Mesenchymal stem cell (in vitro differentiated cells and primary cell): Measurements from ENCODE around the gene GPR152.

ENCODE experiments used
- DNase-seq: peaks from one replicate; pipeline ENCODE4 v3.0.0-alpha.2; 2013
- H2AFZ ChIP-seq: one replicate; pipeline ENCODE4 v1.6.1; 2013; ENCODE audit warnings: low read depth, mild to moderate bottlenecking, control low read depth, inconsistent platforms, low read length, moderate library complexity
- H2AK5ac ChIP-seq: 2 replicates; pipeline ENCODE4 v1.6.1; 2013; ENCODE audit warnings: low read length, moderate library complexity, mild to moderate bottlenecking, inconsistent platforms; ENCODE audit not compliant: severe bottlenecking
- H2BK120ac ChIP-seq: one replicate; pipeline ENCODE4 v1.6.1; 2013; ENCODE audit warnings: low read depth, mild to moderate bottlenecking, inconsistent platforms, low read length, moderate library complexity
- H2BK12ac ChIP-seq, 2 experiments: one replicate each; pipeline ENCODE4 v1.6.1; 2013; ENCODE audit warnings: inconsistent platforms in 2 of 2, low read length in 2 of 2, mild to moderate bottlenecking in 2 of 2, moderate library complexity in 2 of 2, control low read depth in 1 of 2
- H2BK15ac ChIP-seq: one replicate; pipeline ENCODE4 v1.6.1; 2013; ENCODE audit warnings: mild to moderate bottlenecking, low read depth, inconsistent platforms; ENCODE audit not compliant: poor library complexity, severe bottlenecking
- H2BK5ac ChIP-seq: 2 replicates; pipeline ENCODE4 v1.6.1; 2013; ENCODE audit warnings: low read depth, mild to moderate bottlenecking, low read length, control low read depth, inconsistent platforms; ENCODE audit not compliant: poor library complexity, severe bottlenecking
- H3K14ac ChIP-seq, 2 experiments: one replicate each; pipeline ENCODE4 v1.6.1; 2013; ENCODE audit warnings: inconsistent platforms in 2 of 2, low read length in 2 of 2, control low read depth in 1 of 2, mild to moderate bottlenecking in 1 of 2, moderate library complexity in 1 of 2
- H3K18ac ChIP-seq, 2 experiments: one replicate each; pipeline ENCODE4 v1.6.1; 2013; ENCODE audit warnings: inconsistent platforms in 2 of 2, low read length in 2 of 2, control low read depth in 1 of 2, low read depth in 1 of 2, mild to moderate bottlenecking in 1 of 2
- H3K23ac ChIP-seq, 2 experiments: one replicate each; pipeline ENCODE4 v1.6.1; 2013; ENCODE audit warnings: inconsistent platforms in 2 of 2, low read length in 2 of 2, mild to moderate bottlenecking in 2 of 2, moderate library complexity in 2 of 2, control low read depth in 1 of 2
- H3K27ac ChIP-seq: 2 replicates; pipeline ENCODE4 v1.5.1; 2013; ENCODE audit warnings: mild to moderate bottlenecking, moderate library complexity, low read length, control low read depth, inconsistent platforms; ENCODE audit not compliant: poor library complexity, severe bottlenecking
- H3K27me3 ChIP-seq, 2 experiments: 2 replicates each; pipeline versions ENCODE4 v1.6.1 to v1.7.0; 2013; ENCODE audit warnings: low read length in 2 of 2, mild to moderate bottlenecking in 2 of 2, moderate library complexity in 2 of 2, control low read depth in 1 of 2, inconsistent platforms in 1 of 2; ENCODE audit not compliant: control insufficient read depth in 1 of 2, insufficient read depth in 1 of 2
- H3K36me3 ChIP-seq, 2 experiments: 2 replicates each; pipeline versions ENCODE4 v1.6.1 to v1.7.0; 2013; ENCODE audit warnings: low read length in 2 of 2, control low read depth in 1 of 2, inconsistent platforms in 1 of 2, low read depth in 1 of 2, mild to moderate bottlenecking in 1 of 2; ENCODE audit not compliant: insufficient read depth in 2 of 2, control insufficient read depth in 1 of 2
- H3K4ac ChIP-seq, 2 experiments: one replicate each; pipeline ENCODE4 v1.6.1; 2013; ENCODE audit warnings: inconsistent platforms in 2 of 2, low read length in 2 of 2, mild to moderate bottlenecking in 2 of 2, moderate library complexity in 2 of 2, control low read depth in 1 of 2, low read depth in 1 of 2
- H3K4me1 ChIP-seq: 2 replicates; pipeline ENCODE4 v1.6.1; 2013; ENCODE audit warnings: low read depth, low read length, control low read depth; ENCODE audit not compliant: control insufficient read depth, insufficient read depth
- H3K4me2 ChIP-seq: 2 replicates; pipeline ENCODE4 v1.6.1; 2013; ENCODE audit warnings: low read length, mild to moderate bottlenecking, inconsistent platforms; ENCODE audit not compliant: poor library complexity, severe bottlenecking
- H3K4me3 ChIP-seq, 2 experiments: 2 replicates each; pipeline versions ENCODE4 v1.5.1 to v1.7.0; 2013; ENCODE audit warnings: low read length in 2 of 2, mild to moderate bottlenecking in 2 of 2, control low read depth in 1 of 2, low read depth in 1 of 2; ENCODE audit not compliant: insufficient read depth in 1 of 2
- H3K79me1 ChIP-seq: replicated peaks from 2 replicates; pipeline ENCODE4 v1.6.1; 2013; ENCODE audit warnings: mild to moderate bottlenecking, control low read depth, low read length, inconsistent platforms; ENCODE audit not compliant: poor library complexity, severe bottlenecking
- H3K9ac ChIP-seq: 2 replicates; pipeline ENCODE4 v1.7.0; 2013; ENCODE audit warnings: mild to moderate bottlenecking, low read length, moderate library complexity
- H3K9me3 ChIP-seq: 2 replicates; pipeline ENCODE4 v1.7.0; 2013; ENCODE audit warnings: mild to moderate bottlenecking, low read length; ENCODE audit not compliant: control insufficient read depth
- H4K8ac ChIP-seq: one replicate; pipeline ENCODE4 v1.6.1; 2013; ENCODE audit warnings: inconsistent platforms, mild to moderate bottlenecking, low read length, moderate library complexity
- H4K91ac ChIP-seq: one replicate; pipeline ENCODE4 v1.6.1; 2013; ENCODE audit warnings: mild to moderate bottlenecking, low read length, inconsistent platforms
- WGBS: methylation state at CpG from one replicate; pipeline ENCODE4 v1.1.7; 2013; ENCODE audit warnings: mixed read lengths; 5-methylcytosine and 5-hydroxymethylcytosine counted together

Gene GPR152

DNA sequence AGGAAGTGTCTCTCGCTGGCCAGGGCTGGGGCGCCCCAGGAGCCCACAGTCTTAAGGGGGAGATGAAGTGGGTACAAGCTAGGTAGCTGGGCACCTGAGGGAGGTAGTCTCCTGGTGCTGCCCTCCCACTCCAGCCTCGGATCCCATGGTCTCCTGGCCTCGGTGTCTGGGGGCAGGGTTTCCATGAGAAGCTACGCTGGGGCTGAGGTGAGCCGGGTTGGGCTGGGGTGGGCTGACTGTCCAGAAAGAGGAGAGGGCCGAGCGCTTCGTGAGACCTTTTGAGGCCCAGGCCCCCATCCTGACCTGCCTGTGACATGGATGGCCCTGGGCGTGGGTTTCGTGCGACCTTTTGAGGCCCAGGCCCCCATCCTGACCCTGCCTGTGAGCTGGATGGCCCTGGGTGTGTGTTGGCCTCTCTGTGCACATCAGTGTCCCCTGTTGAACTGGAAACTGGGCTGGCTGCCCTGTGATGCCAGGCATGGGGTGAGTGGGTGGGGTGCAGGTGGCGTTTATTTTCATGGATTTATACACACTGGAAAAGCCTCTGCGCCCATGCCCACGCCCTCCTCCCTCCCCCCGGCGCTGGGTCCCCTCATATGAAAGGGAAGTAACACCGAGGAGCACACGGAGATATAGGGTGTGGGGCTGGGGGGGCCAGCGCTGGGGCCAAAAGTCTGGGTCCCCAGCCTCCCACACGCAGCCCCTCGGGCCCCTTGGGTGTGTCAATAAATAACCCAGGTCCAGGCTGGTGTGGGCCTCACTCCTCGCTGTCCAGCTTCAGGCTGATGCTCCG is 38.9 kb upstream of the GPR152 start:
- H3K27ac ChIP-seq = no peak overlapping the region
- DNase-seq = no peak
- no peak overlapping the region for H3K23ac ChIP-seq
- WGBS = 90% methylated on average over 24 of the region's 24 CpGs
- no peak overlapping the region for H2AFZ ChIP-seq
- H3K9me3 ChIP-seq = no peaks in the 10 kb centered on the region
- H3K4me1 ChIP-seq = peaks cover 12% of the 10 kb centered on the region
- H3K4me3 ChIP-seq = no peak overlapping the region
- H4K8ac ChIP-seq = no peak overlapping the region
- H3K4ac ChIP-seq = no peak overlapping the region
- no peak overlapping the region for H2BK5ac ChIP-seq
- H4K91ac ChIP-seq = no peak overlapping the region
- H3K14ac ChIP-seq = no peak overlapping the region
- H3K27me3 ChIP-seq = no peaks in the 10 kb centered on the region
- no peak overlapping the region for H2BK12ac ChIP-seq
- H3K9ac ChIP-seq = no peak overlapping the region
- peaks cover 37% of the 10 kb centered on the region for H3K79me1 ChIP-seq
- no peak overlapping the region for H3K4me2 ChIP-seq
- peaks cover 37 to 90% of the 10 kb centered on the region in 2 experiments for H3K36me3 ChIP-seq
- no peak overlapping the region for H2BK120ac ChIP-seq
- no peak overlapping the region for H2BK15ac ChIP-seq
- no peak overlapping the region for H2AK5ac ChIP-seq
- H3K18ac ChIP-seq = no peak overlapping the region

DNA sequence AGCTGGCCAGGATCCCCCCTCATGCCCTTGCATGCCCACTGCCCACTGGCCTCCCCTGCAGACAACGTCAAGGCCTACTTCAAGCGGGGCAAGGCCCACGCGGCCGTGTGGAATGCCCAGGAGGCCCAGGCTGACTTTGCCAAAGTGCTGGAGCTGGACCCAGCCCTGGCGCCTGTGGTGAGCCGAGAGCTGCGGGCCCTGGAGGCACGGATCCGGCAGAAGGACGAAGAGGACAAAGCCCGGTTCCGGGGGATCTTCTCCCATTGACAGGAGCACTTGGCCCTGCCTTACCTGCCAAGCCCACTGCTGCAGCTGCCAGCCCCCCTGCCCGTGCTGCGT is 38.2 kb upstream of the GPR152 start:
- H3K4me2 ChIP-seq = no peak overlapping the region
- H3K4me3 ChIP-seq = no peak overlapping the region
- no peak overlapping the region for H3K23ac ChIP-seq
- no peak for DNase-seq
- no peak overlapping the region for H3K18ac ChIP-seq
- no peaks in the 10 kb centered on the region for H3K9me3 ChIP-seq
- H2BK120ac ChIP-seq = no peak overlapping the region
- no peak overlapping the region for H2BK12ac ChIP-seq
- WGBS = 98% methylated on average over 15 of the region's 15 CpGs
- H3K27me3 ChIP-seq = no peaks in the 10 kb centered on the region
- peaks cover 14% of the 10 kb centered on the region for H3K4me1 ChIP-seq
- no peak overlapping the region for H2AFZ ChIP-seq
- no peak overlapping the region for H3K14ac ChIP-seq
- peaks cover 34% of the 10 kb centered on the region for H3K79me1 ChIP-seq
- H2AK5ac ChIP-seq = no peak overlapping the region
- no peak overlapping the region for H2BK15ac ChIP-seq
- no peak overlapping the region for H4K8ac ChIP-seq
- H3K36me3 ChIP-seq = peaks cover 37 to 82% of the 10 kb centered on the region in 2 experiments
- peak overlapping the region; percentile 1 for H3K27ac ChIP-seq
- H2BK5ac ChIP-seq = no peak overlapping the region
- no peak overlapping the region for H3K4ac ChIP-seq
- no peak overlapping the region for H4K91ac ChIP-seq
- H3K9ac ChIP-seq = no peak overlapping the region

DNA sequence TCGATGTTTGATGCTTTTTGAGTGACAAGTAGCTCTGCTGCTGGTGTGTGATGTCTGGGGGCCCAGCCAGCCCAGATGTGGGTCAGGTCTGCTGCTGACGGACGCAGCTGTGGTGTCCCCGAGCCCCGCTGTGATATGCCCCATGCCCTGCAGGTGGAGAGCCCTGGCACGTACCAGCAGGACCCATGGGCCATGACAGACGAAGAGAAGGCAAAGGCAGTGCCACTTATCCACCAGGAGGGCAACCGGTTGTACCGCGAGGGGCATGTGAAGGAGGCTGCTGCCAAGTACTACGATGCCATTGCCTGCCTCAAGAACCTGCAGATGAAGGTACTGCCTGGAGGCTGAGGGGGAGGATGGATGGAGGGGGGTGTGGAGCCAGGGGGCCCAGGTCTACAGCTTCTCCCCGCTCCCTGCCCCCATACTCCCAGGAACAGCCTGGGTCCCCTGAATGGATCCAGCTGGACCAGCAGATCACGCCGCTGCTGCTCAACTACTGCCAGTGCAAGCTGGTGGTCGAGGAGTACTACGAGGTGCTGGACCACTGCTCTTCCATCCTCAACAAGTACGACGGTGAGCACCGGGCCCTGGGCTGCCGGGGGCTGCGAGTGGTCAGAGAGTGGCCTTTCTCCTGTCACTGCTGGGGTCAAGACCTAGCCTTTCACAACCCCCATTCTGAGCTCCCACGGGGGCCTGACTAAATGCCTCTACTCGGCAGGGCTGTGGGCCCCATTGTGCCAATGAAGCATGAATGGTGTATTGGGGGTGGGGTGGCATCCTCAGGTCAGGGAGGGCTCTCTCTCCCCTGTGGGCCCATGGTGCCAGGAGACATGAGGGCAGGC is 37.6 kb upstream of the GPR152 start:
- H3K36me3 ChIP-seq = peaks cover 37 to 76% of the 10 kb centered on the region in 2 experiments
- no peak overlapping the region for H3K9ac ChIP-seq
- H3K23ac ChIP-seq = no peak overlapping the region
- no peak overlapping the region for H3K14ac ChIP-seq
- H3K4me3 ChIP-seq = no peak overlapping the region
- no peak overlapping the region for H3K18ac ChIP-seq
- H3K4me1 ChIP-seq = peaks cover 13% of the 10 kb centered on the region
- H2BK15ac ChIP-seq = no peak overlapping the region
- H3K27ac ChIP-seq = peak overlapping the region; percentile 1
- no peak overlapping the region for H4K91ac ChIP-seq
- H3K27me3 ChIP-seq = no peaks in the 10 kb centered on the region
- no peak overlapping the region for H3K4me2 ChIP-seq
- peaks cover 32% of the 10 kb centered on the region for H3K79me1 ChIP-seq
- DNase-seq = no peak
- H4K8ac ChIP-seq = no peak overlapping the region
- H2BK12ac ChIP-seq = no peak overlapping the region
- no peak overlapping the region for H2AFZ ChIP-seq
- no peak overlapping the region for H2AK5ac ChIP-seq
- H3K9me3 ChIP-seq = no peaks in the 10 kb centered on the region
- WGBS = 98% methylated on average over 22 of the region's 23 CpGs
- no peak overlapping the region for H2BK5ac ChIP-seq
- H3K4ac ChIP-seq = no peak overlapping the region
- no peak overlapping the region for H2BK120ac ChIP-seq

GRCh38 chr11:67489203-67489884 is 36.8 kb upstream of the GPR152 start:
- no peak overlapping the region for H2BK5ac ChIP-seq
- H3K4me3 ChIP-seq = no peak overlapping the region
- no peak overlapping the region for H2BK12ac ChIP-seq
- peaks cover 41 to 75% of the 10 kb centered on the region in 2 experiments for H3K36me3 ChIP-seq
- H3K14ac ChIP-seq = no peak overlapping the region
- H3K9ac ChIP-seq = no peak overlapping the region
- no peak overlapping the region for H2BK15ac ChIP-seq
- H4K8ac ChIP-seq = no peak overlapping the region
- peaks cover 18% of the 10 kb centered on the region for H3K4me1 ChIP-seq
- no peak overlapping the region for H3K4ac ChIP-seq
- H3K23ac ChIP-seq = no peak overlapping the region
- DNase-seq = no peak
- no peaks in the 10 kb centered on the region for H3K9me3 ChIP-seq
- no peaks in the 10 kb centered on the region for H3K27me3 ChIP-seq
- no peak overlapping the region for H3K18ac ChIP-seq
- H2BK120ac ChIP-seq = no peak overlapping the region
- 93% methylated on average over 25 of the region's 25 CpGs for WGBS
- H4K91ac ChIP-seq = no peak overlapping the region
- H2AK5ac ChIP-seq = no peak overlapping the region
- peaks cover 31% of the 10 kb centered on the region for H3K79me1 ChIP-seq
- no peak overlapping the region for H3K27ac ChIP-seq
- H3K4me2 ChIP-seq = no peak overlapping the region
- no peak overlapping the region for H2AFZ ChIP-seq
